ENCODE measurements around the gene SPTLC2.
"Not testable (repeated sequence)": the region's sequence is repeated elsewhere in the genome, so short reads cannot be mapped to it uniquely, and the experiment has no call there.

The SPTLC2 gene

DNA sequence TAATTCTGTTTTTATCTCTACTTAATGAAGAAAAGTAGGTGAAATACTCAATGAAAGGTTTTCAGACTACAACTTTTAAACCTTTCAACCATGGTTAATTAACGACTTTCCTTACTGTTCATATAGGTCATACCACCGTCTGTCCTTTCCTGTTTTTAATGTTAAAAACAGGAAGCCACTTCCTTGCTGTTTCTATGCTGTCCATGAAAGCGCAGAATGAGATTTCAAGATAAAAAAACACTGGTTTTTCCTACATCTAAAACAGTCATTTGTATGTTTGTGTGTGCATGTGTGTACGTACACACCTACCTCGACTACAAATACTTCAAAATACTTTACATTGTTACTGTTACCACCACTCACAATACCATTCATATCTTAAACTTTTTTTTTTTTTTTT is 27.3 kb downstream of the SPTLC2 start:
- DNase-seq (ENCODE audit: low read depth in 2 of 3, low spot score in 2 of 3): no peak

- DNase-seq (ENCODE audit: low read depth in 2 of 3, low spot score in 2 of 3): not testable (repeated sequence)
Observed at GRCh38 chr14:77588411-77589025, 27.9 kb downstream of the SPTLC2 start.

GRCh38 chr14:77585385-77585784 is 31.1 kb downstream of the SPTLC2 start:
- no peak for DNase-seq (ENCODE audit: low read depth in 2 of 3, low spot score in 2 of 3)

- DNase-seq (ENCODE audit: low read depth in 2 of 3, low spot score in 2 of 3): no peak
Observed at GRCh38 chr14:77584809-77585208, 31.6 kb downstream of the SPTLC2 start.

GRCh38 chr14:77583657-77584056 is 32.8 kb downstream of the SPTLC2 start:
- DNase-seq (ENCODE audit: low read depth in 2 of 3, low spot score in 2 of 3): no peak

- no peak for DNase-seq (ENCODE audit: low read depth in 2 of 3, low spot score in 2 of 3)
Observed at GRCh38 chr14:77582511-77582910, 33.9 kb downstream of the SPTLC2 start.

- no peak for DNase-seq (ENCODE audit: low read depth in 2 of 3, low spot score in 2 of 3)
Observed at GRCh38 chr14:77580964-77581505, 35.4 kb downstream of the SPTLC2 start.

GRCh38 chr14:77580477-77580876 is 36.0 kb downstream of the SPTLC2 start:
- no peak for DNase-seq (ENCODE audit: low read depth in 2 of 3, low spot score in 2 of 3)

- no peak for DNase-seq (ENCODE audit: low read depth in 2 of 3, low spot score in 2 of 3)
Observed at GRCh38 chr14:77579780-77580179, 36.7 kb downstream of the SPTLC2 start.

DNA sequence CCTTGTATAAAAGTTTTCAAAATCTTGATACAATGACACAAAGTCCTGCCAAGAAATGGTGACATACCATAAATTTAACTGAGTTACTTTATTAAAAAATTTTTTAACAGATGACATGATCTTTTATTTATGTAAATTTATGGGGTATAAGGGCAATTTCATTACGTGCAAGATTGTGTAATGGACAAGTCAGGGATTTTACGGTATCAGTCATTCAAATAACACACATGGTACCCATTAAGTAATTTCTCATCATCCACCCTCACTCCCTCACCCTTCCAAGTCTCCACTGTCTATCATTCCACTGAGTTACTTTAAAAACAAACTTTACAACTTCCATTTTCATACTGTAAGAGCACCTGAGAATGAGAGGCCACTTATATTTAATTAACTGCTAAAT is 37.4 kb downstream of the SPTLC2 start:
- no peak for DNase-seq (ENCODE audit: low read depth in 2 of 3, low spot score in 2 of 3)

GRCh38 chr14:77574446-77575115 is 41.9 kb downstream of the SPTLC2 start:
- no peak for DNase-seq (ENCODE audit: low read depth in 2 of 3, low spot score in 2 of 3)

- DNase-seq (ENCODE audit: low read depth in 2 of 3, low spot score in 2 of 3): no peak
Observed at GRCh38 chr14:77573964-77574363, 42.5 kb downstream of the SPTLC2 start.

DNA sequence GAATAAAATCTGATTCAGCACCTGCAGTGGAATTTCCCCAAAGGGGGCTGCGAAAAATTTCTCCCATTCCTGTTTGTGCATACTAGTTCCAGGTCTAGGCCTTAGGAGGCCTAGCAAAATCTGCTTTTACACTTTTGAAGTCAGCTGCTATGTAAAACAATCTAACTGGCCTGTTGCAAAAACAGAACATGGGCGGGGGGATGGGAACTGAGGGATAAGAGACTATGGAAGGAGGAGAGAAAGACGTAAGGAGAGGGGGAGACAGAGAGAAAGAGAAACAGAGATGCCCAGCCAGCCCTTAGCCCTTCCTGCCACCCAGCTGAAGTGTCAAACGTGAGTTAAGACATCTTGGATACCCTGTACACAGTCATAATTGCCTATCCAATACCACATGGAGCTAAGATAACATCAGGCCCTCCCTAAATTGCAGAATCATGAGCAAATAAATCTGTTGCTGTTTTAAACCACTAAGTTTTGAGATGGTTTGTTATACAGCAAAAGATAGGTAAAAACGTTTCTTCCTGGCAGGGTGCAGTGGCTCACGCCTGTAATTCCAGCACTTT is 45.6 kb downstream of the SPTLC2 start:
- no peak for DNase-seq (ENCODE audit: low read depth in 2 of 3, low spot score in 2 of 3)

DNA sequence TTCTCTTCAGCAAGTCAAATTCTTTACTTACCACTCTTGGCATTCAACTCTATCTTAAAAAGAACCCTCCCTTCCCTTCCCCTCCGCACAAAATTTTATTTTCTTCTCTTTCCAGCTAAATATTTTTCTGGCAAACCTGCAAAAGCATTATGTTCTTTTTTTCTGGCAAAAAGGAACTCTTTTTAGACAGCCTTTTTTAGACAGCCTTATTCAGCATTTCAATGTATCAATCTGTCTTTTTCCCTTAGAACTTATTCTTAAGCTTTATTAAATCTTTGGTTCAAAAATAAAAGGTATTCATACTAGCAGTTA is 50.5 kb downstream of the SPTLC2 start:
- no peak for DNase-seq (ENCODE audit: low read depth in 2 of 3, low spot score in 2 of 3)

DNA sequence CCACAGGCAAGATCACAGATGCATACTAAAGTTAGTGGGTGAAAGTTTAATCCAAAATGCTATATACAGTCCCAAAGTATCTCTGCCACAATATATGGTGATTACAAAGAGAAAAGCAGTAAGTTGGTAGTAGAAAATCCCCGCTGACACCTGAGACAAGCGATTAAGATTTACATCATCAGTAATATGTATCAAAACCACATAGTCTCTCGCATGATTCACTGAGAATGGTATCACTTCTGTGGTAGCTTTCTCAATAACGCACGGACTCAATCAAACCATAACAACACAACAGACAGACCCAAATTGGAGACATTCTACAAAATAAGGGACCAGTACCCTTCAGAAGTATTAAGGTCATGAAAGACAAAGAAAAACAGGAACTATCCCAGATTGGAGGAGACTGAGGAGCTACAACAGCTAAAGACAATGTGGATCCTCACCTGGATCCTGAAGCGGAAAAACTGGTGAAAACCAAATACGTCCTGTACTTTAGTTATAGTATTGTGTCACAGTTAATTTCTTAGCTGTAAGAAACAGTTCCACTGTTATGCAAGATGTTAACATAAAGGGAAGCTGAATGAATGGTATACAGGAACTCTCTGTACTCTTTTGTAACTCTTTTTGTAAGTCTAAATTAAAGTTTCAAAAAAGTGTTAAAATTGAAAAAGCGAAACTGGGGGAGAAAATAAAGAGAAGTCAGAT is 51.0 kb downstream of the SPTLC2 start:
- no peak for DNase-seq (ENCODE audit: low read depth in 2 of 3, low spot score in 2 of 3)

GRCh38 chr14:77562681-77563080 is 53.8 kb downstream of the SPTLC2 start:
- no peak for DNase-seq (ENCODE audit: low read depth in 2 of 3, low spot score in 2 of 3)

DNA sequence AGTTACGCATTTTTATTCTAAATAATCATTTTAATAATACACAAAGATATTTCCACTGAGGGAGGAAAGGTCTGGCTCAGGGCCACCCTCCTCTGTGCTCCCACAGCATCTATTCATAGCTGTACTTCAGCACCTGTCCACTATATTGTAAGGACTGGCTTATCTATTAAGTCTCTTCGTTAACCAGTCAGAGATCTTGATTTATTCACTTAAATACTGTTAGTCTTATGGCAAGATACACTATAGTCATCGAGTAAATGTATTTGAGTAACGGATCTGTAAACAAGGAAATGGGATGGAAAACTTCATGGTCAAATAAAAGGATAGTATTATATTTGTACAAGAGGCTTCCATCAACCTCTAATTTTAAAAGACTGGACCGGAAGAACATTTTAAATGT is 54.6 kb downstream of the SPTLC2 start:
- no peak for DNase-seq (ENCODE audit: low read depth in 2 of 3, low spot score in 2 of 3)

- no peak for DNase-seq (ENCODE audit: low read depth in 2 of 3, low spot score in 2 of 3)
Observed at GRCh38 chr14:77559381-77559780, 57.1 kb downstream of the SPTLC2 start.

- DNase-seq (ENCODE audit: low read depth in 2 of 3, low spot score in 2 of 3): no peak
Observed at GRCh38 chr14:77557391-77557790, 59.0 kb downstream of the SPTLC2 start.

GRCh38 chr14:77556946-77557345 is 59.5 kb downstream of the SPTLC2 start:
- DNase-seq (ENCODE audit: low read depth in 2 of 3, low spot score in 2 of 3): no peak

DNA sequence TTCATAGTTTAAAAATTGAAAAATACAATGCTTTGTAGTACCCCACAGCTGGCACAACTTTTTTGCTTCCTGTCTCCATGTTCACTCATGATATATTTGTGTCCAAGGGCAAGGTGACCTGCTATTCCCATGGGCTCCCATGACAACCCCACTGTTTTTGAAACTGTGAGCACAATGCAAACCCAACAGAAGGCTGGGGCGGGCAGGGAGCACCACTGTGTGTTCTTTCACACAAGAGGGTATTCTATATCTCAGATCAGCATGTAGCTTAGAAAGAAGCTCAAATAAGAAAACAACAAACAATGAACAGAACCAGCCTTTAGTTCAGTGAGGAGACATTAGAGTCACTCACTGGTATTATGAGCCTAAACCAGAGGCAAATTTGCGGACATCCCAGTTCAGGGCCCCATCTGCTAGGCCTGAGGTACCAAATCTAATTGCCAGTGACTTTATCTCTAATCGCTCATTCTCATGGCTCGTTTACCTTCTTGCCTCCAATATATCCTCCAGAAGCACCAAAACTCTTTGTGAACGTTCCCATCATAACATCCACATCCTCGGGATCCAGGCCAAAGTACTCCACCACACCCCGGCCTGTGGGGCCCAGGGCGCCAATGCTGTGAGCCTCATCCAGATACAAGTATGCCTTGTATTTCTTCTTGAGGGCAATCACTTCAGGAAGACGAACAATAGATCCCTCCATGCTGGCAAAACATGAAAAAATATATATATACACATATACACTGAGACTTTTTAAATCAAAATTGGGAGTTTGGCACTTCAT is 61.4 kb downstream of the SPTLC2 start:
- no peak for DNase-seq (ENCODE audit: low read depth in 2 of 3, low spot score in 2 of 3)
